Globus pallidus (tissue), 1 donor: ENCODE measurements around the gene OPN1SW.
A peak's percentile ranks its signal among the peaks of the same experiment; 100 is the strongest.

Experiments
- DNase-seq: peaks from one replicate; pipeline ENCODE4 v3.0.0-alpha.2; 2015; ENCODE audit warnings: low spot score

OPN1SW gene, protein sequence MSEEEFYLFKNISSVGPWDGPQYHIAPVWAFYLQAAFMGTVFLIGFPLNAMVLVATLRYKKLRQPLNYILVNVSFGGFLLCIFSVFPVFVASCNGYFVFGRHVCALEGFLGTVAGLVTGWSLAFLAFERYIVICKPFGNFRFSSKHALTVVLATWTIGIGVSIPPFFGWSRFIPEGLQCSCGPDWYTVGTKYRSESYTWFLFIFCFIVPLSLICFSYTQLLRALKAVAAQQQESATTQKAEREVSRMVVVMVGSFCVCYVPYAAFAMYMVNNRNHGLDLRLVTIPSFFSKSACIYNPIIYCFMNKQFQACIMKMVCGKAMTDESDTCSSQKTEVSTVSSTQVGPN

DNA sequence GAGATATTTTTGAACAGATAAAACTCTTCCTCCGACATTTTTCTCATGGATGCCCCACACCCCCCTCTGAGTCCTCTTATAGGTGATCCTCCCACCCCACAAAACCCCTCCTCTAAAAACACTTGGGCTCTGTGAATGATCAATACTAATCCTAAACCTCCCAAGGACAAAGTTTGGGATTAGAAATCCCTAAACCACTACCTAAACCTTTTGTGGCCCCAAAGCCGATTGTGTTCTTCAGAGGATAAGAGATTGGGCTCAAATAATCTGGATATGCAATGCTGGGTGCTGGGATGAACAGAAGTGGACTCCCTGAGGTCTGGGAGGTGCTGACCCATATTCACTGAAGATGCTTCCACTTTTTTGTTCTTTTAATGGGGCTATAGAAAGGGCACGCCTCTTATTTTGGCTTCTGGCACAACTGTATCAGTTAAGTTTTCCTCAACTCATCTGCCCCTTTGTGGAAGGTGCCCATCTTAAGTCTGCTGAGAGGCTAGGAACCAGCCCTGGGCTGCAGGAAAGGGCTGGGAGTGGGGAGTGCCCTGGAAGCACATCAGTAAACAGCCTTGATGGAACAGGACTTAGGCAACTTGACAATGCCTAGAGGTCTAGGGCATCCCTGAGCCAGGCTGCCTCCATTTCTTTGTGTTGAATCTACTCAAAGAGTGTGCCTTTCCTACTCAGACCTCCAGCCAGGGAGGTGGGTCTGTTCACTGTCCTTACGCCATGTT is at the start of gene OPN1SW:
TSS of gene OPN1SW (minus strand) at position 51 of the 731 bp plus-strand sequence. CDS start at position 38, 13 bp downstream.
- DNase-seq, result no peak

DNA sequence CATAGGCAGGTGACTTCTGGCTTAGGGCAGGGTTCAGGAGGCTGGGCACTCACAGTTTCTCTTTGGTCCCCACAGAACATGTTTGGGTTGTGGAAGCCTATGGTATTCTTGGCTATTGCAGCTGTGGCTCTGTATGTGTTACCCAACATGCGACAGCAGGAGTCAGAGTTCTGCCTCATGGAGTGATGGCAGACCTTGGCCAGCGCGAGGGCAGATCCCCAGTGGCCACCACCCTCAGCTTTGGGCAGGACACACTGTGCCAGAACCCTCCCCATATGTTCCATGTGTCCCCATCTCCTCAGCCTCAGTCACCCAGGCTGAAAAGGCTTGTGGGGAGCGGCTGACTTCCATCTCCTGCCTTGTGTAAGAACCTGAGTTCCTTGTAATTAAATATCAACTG is 46.1 kb upstream of the OPN1SW start:
- DNase-seq, result no peak

DNA sequence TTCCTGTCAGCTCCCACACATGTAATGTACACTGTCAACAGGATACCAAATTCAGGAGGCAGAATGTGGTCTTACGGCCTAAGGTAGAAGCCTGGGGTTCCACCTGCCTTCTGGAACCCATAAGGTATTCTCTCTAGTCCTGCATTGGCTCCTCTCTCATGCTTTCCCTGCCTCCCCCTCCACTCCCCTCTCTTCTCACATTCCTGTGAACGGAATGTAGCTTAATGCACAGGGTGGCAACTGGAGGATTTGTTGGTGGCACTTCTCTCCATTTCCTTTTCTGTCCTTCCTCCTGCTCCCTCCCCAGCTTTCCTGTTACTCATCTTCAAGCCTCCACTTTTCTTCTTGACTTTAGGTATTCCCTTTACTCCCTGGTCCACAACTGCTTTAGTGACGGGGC is 43.1 kb upstream of the OPN1SW start:
- no peak for DNase-seq

DNA sequence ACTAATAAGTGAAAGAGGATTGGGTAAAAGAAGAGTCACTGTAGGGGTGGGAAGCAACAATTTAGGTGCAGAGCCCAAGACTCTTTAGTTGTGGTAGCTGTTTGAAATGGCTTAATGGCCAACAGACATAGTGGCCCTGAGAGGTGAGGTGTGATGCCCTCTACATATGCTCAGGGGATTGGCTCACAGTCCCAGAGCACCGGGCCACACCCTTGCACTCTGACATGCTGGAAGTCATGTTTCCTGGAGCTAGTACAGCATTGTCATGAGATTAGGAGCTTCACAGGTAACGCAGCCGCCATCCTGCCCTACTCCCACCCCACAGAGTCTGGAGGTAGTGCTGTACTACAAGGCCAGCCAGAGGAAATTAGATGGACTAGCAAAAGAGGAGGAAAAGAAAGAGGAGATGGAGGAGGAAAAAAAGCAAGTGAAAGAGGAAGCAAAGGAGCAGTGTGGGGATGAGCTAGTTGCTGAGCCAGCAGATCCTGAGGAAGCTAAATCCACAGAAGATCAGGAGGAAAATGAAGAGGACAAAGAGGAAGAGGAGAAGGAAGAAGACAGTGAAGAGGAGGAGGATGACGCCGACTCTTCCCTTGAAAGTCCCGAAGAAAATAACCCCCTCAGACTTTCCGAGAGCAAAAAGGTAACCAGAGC is 39.8 kb upstream of the OPN1SW start:
- no peak for DNase-seq

DNA sequence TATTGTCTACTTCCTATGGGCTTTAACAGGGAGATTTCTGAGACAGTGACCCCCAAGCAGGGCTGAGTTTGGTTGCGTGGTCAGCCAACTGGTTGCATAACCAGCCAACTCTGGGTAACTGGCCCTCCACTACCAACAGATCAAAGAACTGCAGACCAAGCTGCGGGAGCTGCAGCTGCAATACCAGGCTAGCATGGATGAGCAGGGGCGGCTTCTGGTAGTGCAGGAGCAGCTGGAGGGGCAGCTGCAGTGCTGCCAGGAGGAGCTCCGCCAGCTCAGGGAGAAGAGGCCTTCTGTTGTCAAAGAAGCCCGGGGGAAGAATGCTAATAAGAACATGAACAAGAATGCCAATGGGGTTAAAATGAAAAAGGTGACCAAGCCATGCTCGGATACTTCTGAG is 38.9 kb upstream of the OPN1SW start:
- peak; percentile 82 for DNase-seq

DNA sequence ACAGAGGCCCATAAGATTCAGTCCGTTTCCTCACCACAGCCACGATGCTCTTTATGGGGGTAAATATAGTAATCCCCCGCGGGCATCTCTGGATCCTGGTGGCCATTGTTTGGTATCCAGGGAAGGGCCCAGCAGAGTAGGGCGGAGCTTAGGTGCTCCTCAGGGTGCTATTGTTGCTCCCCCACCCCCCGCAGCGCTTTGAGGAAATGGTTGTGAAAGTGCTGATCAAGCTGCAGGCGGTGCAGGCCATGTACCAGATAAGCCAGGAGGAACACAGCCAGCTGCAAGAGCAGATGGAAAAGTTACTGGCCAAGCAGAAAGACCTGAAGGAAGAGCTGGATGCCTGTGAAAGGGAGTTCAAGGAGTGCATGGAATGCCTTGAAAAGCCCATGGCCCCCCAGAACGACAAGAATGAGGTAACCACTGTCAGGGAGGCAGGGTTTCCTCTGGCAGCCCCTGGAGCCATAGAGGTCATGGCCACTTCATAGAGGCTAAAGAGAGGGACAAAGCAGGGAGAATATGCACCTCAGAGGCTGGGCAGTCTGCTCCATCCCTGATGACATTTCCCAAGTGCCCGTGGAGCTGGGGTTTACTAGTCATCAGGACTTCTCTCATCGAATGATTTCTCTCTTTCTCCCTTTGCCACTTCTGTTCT is 37.0 kb upstream of the OPN1SW start:
- peak; percentile 37 for DNase-seq

DNA sequence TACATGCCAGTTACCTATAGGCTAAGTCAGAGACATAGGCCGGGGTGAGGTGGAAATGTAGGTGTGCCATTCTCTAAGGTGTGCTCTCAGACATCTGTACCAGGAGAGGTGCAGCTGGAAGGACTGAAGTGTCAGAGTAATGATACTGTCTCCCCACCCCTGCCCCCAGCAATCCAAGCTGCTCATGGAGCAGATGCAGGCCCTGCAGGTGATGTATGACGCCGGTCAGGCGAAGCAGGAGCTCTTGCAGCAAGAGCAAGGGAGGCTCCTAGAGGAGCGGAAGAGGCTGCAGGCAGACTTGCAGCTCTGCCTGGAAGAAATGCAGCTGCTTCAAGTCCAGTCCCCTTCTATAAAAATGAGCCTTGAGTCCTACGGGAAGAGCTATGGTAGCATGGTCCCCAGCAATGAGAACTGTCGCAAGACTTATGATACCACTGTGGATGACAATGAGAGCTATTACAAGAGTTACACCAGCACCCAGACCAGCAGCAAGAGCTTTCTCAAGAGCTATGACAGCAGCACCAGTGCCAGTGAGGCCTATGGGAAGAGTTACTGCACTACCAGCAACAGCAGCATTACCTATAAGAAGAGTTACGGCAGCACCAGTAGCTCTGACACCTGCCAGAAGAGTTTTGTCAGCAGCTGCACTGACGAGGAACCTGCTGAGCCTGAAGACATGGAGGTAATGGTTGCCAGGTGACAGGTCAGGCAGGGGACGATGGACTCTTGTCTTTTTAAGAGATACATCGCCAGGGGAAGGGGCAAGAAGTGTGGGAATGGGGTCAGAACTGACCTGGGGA is 36.2 kb upstream of the OPN1SW start:
- DNase-seq, result no peak

DNA sequence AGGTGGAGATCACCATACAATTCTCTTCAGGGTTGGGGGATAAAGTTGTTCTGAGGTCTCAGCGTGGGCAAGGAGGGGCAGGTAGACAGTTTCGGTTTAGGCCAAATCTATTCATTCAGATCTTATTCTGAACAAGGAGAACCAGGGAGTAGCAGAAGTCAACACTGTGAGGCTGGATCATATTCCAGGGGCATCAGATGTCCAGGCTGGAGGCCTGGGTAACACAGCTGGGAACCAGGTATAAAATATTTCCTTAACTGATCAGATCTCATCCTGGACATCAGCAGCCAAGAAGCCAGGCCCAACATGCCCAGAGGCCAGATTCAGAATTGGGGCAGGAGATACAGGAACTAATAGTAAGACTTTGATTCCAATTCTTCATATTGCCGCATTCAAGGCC is 35.4 kb upstream of the OPN1SW start:
- no peak for DNase-seq

DNA sequence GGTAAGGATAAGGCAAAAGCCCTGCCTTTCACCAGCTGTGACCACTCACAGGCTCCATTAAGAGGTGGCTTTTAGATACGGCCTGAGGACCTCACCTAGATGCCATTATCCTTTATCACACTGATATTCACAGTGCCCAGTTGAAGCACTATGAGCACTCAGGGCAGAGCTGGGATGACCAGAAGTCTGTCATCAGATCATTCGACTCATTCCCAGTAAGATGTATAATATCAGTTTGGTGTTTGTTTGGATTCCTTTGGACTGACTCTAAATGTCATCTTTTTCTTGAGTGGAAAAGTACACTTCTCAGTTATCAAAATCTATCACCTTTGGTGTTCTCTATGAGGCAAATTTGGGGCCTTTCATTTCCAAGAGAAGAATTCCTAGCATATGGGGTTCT is 34.9 kb upstream of the OPN1SW start:
- DNase-seq, result no peak

DNA sequence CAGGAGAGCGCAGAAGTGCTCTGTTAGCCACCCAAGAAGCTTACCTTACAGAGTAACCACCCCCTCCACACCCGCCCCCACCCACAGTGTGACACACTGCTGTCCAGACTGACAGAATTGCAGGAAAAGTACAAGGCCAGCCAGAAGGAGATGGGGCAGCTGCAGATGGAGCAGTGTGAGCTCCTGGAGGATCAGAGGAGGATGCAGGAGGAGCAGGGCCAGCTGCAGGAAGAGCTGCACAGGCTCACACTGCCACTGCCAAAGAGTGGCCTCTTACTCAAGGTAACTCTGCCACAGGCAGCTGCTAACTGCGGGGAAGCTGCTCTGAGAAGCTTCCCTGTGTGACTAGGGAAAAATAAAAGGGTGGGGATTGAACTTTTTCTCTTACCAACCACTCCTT is 33.8 kb upstream of the OPN1SW start:
- DNase-seq, result no peak

DNA sequence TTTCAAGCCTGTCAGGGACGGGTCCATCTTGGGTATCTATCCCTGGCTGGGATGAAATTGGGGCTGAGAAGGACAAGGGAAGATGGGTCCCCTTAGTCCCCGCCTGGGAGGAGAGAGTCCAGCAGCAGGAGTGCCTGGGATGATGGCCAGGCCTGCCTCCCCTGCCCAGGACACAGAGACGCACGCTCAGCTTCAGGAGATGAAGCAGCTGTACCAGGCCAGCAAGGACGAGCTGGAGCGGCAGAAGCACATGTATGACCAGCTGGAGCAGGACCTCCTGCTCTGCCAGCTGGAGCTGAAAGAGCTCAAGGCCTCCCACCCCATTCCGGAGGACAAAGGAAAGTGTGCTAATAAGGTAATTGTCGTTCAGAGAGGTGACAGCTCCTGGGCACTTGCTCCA is 31.6 kb upstream of the OPN1SW start:
- no peak for DNase-seq

DNA sequence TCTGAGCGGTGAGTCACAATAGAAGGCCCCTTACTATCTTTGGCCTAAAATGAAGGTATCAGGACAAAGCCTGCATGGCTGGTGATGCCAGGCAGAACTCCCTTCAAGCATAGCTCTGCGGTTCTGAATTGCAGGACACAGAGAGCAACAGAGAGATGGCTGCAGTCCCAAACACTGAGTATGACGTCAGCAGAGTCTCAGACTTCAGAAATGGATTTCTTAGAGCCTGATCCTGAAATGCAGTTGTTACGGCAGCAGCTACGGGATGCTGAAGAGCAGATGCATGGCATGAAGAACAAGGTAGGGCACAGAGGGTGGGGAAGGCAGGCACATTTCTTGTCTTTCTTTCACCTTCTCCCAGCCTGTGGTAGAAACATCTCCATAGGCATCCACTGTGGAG is 29.6 kb upstream of the OPN1SW start:
- DNase-seq, result no peak

DNA sequence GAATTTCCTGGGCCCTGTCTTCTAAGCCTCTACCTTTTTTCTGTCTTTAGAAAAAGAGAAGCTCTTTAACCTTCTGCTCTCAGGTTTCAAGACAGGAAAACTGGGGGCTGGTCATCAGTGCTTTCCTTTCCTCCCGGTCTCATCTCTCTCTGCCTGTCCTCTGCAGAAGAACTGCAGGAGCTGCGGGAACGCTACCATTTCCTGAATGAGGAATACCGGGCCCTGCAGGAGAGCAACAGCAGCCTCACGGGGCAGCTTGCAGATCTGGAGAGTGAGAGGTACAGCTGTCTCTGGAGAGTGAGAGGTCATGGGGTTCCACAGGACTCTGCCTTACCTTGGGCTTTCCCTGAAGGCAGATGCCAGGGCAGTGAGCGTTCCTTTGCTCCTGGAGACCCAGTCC is 28.9 kb upstream of the OPN1SW start:
- no peak for DNase-seq

DNA sequence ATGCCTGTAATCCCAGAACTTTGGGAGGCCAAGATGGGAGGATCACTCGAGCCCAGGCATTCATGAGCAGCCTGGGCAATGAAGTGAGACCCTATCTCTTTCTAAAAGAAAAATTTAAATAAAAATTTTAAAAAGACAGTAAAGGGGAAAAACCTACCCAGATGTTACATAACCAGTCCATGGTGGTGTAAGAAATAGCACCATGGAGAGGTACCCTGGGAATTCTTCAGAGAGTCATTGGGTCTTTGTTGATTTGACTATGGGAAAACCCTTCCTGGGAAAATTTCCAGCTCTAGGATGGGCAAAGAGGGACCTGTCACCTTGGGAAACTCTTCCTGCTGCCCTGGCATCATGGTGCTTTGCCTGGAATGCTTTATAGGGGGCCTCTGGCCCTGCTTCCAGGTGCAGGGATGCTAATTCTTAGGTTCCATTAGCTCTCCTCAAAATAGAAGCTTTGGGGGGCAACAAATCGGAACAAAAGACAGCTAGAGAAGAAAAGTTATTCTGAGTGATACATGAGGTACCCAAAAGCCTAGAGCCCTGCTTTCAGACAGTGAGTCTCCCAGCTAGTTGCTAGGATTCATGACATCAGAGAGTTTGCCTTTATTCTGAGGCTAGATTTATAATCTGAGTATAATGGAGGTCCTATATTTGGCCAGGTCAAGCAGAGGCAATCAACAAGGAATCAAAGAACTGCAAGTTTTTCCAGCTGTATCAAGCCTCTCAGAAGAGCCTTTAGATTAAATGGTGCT is 26.2 kb upstream of the OPN1SW start:
- DNase-seq, result no peak

DNA sequence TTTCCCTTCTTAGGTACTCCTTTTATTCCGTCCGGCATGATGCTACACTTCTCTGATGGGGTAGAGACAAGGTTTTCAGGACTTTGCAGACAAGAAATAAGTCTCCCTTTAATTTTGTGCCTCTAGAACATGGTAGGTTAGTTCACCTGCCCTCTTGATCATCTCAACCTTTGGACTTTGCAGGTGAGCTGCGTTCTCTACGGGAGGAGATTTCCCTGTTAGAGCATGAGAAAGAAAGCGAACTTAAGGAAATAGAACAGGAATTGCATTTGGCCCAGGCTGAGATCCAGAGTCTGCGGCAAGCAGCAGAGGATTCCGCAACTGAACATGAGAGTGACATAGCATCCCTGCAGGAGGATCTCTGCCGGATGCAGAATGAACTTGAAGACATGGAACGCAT is 25.4 kb upstream of the OPN1SW start:
- no peak for DNase-seq

DNA sequence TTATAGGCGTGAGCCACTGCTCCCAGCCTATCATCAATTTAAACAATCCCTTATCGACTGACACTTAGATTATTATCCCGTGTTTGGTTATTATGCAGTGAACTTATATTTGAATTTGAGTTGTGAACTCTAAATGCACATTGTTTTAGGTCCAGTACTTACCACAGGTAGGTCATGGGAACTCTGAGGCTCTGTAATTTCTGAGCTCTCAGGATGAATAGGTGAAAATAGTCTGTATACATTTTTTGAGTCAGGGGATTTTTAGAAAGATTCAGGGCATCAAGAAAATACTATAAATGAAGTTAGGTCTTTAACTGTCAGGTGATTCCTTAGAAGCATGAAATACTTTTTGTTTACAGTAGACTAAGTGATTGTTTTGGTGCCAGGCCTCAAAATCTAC is 25.0 kb upstream of the OPN1SW start:
- no peak for DNase-seq

DNA sequence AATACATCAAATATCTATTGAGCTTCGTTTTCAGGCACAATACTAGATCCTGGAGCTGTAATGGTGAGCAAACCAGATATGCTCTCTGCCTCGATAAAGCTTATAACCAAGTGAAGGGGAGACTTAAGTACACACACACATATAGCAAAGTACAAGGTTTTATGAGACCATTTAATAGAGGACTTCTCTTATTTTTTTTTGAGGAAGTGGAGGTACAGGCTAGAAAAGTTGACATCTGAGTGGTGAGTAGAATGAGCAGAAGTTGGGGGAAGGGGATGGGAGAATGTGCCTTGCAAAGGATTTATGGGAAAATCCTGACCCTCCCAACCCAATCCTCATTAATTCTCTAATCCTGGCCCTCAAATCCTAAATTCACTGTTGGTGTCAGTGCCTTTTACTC is 23.9 kb upstream of the OPN1SW start:
- DNase-seq, result no peak

DNA sequence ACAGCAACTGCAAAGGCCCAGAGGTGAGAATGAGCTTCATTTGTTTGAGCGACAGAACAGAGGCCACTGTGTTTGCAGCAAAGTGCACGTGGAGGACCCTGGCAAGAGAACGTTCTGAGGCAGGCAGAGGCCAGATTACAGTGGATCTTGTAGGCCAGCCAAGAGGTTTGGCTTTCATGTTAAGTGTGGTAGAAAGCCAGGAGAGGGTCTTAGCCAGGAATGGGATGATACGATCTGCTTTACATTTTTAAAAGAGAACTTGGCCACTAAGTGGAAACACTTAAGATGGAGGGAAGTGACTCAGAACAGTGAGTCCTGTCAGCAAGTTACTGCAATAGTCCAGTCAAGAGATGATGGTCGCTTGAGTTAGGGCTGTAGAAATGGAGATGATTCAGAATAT is 20.7 kb upstream of the OPN1SW start:
- no peak for DNase-seq

DNA sequence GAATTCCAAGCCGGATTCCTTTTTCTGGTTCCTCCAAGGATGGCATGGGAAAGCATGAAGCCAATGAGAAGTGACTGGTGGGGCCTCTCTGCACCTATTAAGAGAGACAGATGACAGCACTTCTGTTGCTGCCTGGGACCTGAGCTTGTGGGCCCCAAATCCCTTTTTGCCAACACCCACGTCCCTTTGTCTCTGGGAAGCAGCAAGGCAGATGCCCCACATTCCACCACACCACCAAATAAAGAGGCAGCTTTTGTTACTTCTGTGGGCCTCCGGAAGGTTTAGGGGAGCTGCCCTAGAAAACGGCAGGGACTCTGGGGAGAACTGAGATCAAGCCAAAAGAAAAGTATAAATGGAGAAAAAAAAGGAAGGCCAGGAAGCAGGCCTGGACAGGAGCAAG is 19.5 kb upstream of the OPN1SW start:
- no peak for DNase-seq

DNA sequence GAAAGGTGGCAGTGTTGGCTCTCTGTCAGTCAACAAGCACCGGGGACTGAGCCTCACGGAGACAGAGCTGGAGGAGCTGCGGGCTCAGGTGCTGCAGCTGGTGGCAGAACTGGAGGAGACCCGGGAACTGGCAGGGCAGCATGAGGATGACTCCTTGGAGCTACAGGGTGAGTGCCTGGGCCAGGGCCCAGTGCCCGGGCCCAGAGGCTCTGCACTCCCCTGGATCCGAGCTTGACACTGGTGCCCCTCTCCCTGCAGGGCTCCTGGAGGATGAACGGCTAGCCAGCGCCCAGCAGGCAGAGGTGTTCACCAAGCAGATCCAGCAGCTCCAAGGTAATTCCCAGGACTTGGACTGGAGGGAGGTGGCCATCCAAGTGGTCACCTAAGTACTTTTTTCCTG is 18.8 kb upstream of the OPN1SW start:
- no peak for DNase-seq

DNA sequence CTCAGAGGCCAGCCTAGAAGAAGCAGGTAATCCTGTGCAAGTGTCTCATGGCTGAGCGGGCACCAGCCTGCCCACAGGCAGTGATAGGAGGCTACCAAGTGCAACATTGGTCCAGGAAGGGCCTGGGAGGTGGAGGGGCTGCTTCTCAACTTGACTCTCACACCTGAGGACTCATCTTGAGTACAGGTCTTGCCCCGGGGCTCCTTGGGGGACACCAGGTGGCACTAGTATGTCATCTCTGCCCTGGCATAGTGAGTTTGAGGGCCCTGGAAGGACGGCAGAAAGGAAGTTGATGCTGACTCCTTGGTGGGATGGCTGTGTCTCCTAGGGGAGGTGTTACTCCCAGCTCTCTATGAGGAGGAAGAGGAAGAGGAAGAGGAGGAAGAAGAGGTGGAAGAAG is 18.4 kb upstream of the OPN1SW start:
- DNase-seq, result no peak
